BLaER1 (cell line): Measurements from ENCODE around the gene NEURL3.

Experiments
- H3K27ac ChIP-seq: shearing (Covaris generic); formaldehyde crosslinking; 2 replicates; pipeline ENCODE4 v1.8.1; 2022
- H3K27me3 ChIP-seq: shearing (Covaris generic); formaldehyde crosslinking; 2 replicates; pipeline ENCODE4 v1.8.1; 2022
- H3K36me3 ChIP-seq: shearing (Covaris generic); formaldehyde crosslinking; 2 replicates; pipeline ENCODE4 v1.8.1; 2022
- H3K4me1 ChIP-seq: shearing (Covaris generic); formaldehyde crosslinking; 2 replicates; pipeline ENCODE4 v1.8.1; 2022
- H3K4me2 ChIP-seq: shearing (Covaris generic); formaldehyde crosslinking; 2 replicates; pipeline ENCODE4 v1.8.1; 2022
- H3K4me3 ChIP-seq: shearing (Covaris generic); formaldehyde crosslinking; 2 replicates; pipeline ENCODE4 v1.8.1; 2022
- H3K9ac ChIP-seq: shearing (Covaris generic); formaldehyde crosslinking; 2 replicates; pipeline ENCODE4 v1.8.1; 2022
- H3K9me3 ChIP-seq: shearing (Covaris generic); formaldehyde crosslinking; 2 replicates; pipeline ENCODE4 v1.8.1; 2022
- H4K20me1 ChIP-seq: shearing (Covaris generic); formaldehyde crosslinking; 2 replicates; pipeline ENCODE4 v1.8.1; 2022
- Cebpa-rat ChIP-seq: shearing (Covaris generic); IDR thresholded peaks from 2 replicates; pipeline ENCODE4 v1.8.1; 2022

Gene NEURL3

DNA sequence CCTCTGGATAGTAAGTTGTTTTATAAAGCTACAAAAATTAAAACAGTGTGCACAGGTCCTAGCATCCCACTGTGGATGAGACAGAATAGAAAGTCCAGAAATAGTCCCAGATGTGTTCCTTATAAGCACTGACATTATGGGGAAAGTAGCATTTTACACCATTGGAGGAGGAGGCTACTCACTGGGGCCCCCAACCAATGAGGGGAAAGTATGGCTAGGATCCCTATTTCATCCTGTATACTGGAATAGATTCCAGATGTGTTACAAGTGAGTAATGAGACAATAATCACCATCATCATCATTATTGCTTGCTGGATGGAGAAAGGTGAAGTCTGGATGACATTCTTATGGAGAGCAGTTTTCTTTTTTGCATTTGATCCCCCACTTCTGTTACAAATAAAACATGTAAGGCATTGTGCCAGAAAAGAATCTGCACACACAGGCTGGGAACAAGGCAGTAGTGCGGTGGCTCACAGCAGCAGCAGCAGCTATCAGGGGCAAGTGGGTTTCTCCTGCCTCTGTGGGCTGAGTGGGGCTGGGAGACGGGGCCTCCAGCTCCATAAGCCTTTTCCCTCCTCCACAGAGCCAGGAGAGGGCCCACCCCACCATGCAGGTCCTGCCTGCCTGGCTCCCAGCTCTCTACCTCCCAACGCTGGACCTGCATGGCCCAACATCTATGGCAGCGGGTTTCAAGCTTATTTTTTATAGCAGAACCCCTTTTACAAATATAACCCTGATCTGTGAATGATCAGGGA is 36.4 kb upstream of the NEURL3 start:
- H3K9ac ChIP-seq: no peak overlapping the region
- H3K27ac ChIP-seq: no peak overlapping the region
- peaks cover 97% of the 10 kb centered on the region for H4K20me1 ChIP-seq
- peaks cover 71% of the 10 kb centered on the region for H3K4me1 ChIP-seq
- H3K27me3 ChIP-seq: no peaks in the 10 kb centered on the region
- peaks cover 32% of the 10 kb centered on the region for H3K9me3 ChIP-seq
- TF ChIP-seq Cebpa-rat: no peak
- no peak overlapping the region for H3K4me3 ChIP-seq
- H3K36me3 ChIP-seq: peaks cover 70% of the 10 kb centered on the region
- peak overlapping the region; percentile 7; the same call in 1 of the 2 replicates for H3K4me2 ChIP-seq

- Histone ChIP-seq H4K20me1 (peaks cover 82% of the 10 kb centered on the region), H3K36me3 (peaks cover 55% of the 10 kb centered on the region), H3K27me3 (no peaks in the 10 kb centered on the region), H3K4me1 (peaks cover 70% of the 10 kb centered on the region), H3K9me3 (peaks cover 30% of the 10 kb centered on the region), H3K9ac (no peak overlapping the region), H3K4me3 (no peak overlapping the region), H3K27ac (no peak overlapping the region), H3K4me2 (peak overlapping the region; percentile 99; the same call in 1 of the 2 replicates)
- TF ChIP-seq Cebpa-rat: no peak
These were observed 35.0 kb upstream of the NEURL3 start for GRCh38 chr2:96540136-96540535.

DNA sequence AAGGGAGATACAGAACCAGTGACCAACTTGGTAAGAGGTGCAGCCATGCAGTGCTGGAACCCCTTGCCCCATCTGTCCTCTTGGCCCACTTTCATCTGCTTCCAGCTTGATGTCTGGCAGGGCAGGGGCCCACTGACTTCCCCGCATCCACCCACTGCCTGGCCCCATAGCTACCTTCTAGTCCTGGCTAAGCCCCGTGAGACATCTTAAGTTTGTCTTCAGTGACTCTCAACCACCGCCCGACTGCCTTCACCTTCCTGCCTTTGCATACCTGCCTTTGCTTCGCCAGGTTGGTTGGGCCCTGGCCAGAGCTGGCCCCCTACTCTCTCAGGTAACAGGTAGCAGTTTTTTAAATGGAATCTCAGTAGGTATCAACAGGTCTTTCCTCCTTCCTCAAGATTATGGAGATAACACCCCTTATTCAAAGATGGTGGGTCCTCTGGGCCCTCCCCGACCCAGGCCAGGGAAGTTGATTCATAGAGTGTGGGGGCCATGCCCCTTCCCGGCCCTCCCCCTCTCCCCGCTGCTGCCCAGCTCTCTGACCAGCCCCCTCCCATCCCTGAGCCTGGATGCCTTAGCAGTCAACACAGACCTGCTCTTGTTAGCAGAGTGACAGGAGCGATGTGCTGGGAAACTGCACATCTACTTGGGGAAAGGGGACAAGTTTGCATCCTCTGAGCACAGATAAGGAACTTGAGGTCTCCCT is 34.2 kb upstream of the NEURL3 start:
- H4K20me1 ChIP-seq: peaks cover 75% of the 10 kb centered on the region
- H3K36me3 ChIP-seq: peaks cover 48% of the 10 kb centered on the region
- H3K27me3 ChIP-seq: no peaks in the 10 kb centered on the region
- H3K4me2 ChIP-seq: peak overlapping the region; percentile 99
- peaks cover 23% of the 10 kb centered on the region for H3K9me3 ChIP-seq
- H3K27ac ChIP-seq: no peak overlapping the region
- no peak for TF ChIP-seq Cebpa-rat
- peak overlapping the region; percentile 89 for H3K4me3 ChIP-seq
- H3K9ac ChIP-seq: peak overlapping the region; percentile 27; the same call in 1 of the 2 replicates
- peaks cover 76% of the 10 kb centered on the region for H3K4me1 ChIP-seq

GRCh38 chr2:96538487-96539214 is 33.5 kb upstream of the NEURL3 start:
- Histone ChIP-seq H3K9ac (peak overlapping the region; percentile 91), H3K27me3 (no peaks in the 10 kb centered on the region), H3K36me3 (peaks cover 41% of the 10 kb centered on the region), H3K27ac (peak overlapping the region; percentile 92), H3K4me3 (peak overlapping the region; percentile 89), H3K4me2 (peak overlapping the region; percentile 99), H3K9me3 (peaks cover 16% of the 10 kb centered on the region), H4K20me1 (peaks cover 67% of the 10 kb centered on the region), H3K4me1 (peaks cover 83% of the 10 kb centered on the region)
- TF ChIP-seq Cebpa-rat: no peak

- H3K4me3 ChIP-seq: peak overlapping the region; percentile 89
- peaks cover 8% of the 10 kb centered on the region for H3K9me3 ChIP-seq
- peaks cover 33% of the 10 kb centered on the region for H3K36me3 ChIP-seq
- H4K20me1 ChIP-seq: peaks cover 60% of the 10 kb centered on the region
- H3K9ac ChIP-seq: peak overlapping the region; percentile 91
- TF ChIP-seq Cebpa-rat: no peak
- H3K4me1 ChIP-seq: peaks cover 86% of the 10 kb centered on the region
- H3K27me3 ChIP-seq: no peaks in the 10 kb centered on the region
- H3K27ac ChIP-seq: peak overlapping the region; percentile 92
- peak overlapping the region; percentile 99 for H3K4me2 ChIP-seq
These were observed 32.8 kb upstream of the NEURL3 start for GRCh38 chr2:96537734-96538486.

DNA sequence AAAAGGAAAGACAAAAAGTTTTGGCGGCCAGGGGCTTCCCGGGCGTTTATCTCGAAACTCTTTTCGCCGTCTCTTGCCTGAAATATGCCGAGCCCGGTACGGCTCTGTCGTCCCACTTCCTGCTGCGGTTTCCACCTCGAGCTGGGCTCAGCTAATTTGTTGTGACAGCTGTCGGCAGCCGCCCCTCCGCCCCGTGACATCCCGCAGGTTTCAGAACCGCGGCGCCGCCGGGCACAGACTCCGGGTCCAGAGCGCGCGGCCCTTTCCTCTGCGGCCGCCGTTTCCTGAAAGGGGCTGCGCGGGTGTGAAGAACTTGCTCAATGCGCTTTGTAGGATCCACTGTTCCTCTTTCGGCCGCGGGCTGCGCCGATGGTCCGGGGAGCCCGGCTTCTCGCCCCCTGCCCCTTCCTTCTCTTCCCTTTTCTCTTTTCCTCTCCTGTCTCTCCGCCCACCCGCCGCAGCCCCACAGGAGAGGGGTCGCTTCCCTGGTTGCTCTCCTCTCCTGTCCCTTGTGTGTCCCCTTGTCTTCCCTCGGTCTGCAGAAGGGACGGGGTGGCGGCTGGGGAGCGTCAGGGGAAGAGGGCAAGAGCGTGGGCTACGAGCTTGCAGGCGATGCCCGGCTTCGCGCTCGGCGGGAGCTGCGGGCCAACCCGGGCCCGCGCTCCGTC is 32.0 kb upstream of the NEURL3 start:
- Histone ChIP-seq H3K4me1 (peaks cover 86% of the 10 kb centered on the region), H3K4me2 (peak overlapping the region; percentile 99), H3K9me3 (peaks cover 1% of the 10 kb centered on the region; the same call in 1 of the 2 replicates), H3K27me3 (no peaks in the 10 kb centered on the region), H4K20me1 (peaks cover 53% of the 10 kb centered on the region), H3K36me3 (peaks cover 26% of the 10 kb centered on the region), H3K27ac (peak overlapping the region; percentile 92), H3K4me3 (peak overlapping the region; percentile 89), H3K9ac (peak overlapping the region; percentile 91)
- TF ChIP-seq Cebpa-rat: no peak

DNA sequence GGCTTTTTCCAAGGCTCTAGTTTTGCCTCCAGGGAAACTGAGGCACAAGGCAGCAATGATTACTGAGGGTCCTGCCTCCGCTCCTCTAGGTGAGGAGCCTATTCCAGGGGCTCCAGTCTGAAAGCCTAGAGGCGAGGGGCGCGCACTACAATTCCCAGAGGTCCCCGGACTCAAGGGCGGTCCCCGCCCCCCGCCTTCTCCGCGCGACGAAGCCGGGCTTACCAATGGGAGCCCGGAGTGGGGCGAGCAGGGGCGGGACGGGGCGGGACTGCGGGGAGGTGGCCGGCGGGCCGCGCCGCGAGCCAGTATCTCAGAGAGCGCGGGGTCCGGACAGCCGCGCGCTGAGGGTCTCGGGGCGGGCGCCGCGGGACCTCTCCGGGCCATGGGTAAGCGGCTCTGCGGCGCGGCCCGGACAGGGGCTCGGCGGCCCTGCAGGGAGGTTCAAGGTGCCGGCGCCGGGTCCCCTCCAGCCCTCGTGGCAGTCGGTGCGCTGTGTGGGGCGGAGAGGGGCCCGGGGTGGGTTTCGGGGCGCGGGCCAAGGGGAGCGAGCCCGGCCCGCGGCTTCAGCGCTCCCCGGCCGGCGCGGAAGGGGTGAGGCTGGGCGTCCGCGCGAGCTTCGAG is 31.4 kb upstream of the NEURL3 start, which contains the start of gene ARID5A:
Gene ARID5A, plus strand, starts transcription at position 308 of the 621 bp plus-strand sequence. Its CDS starts 75 bp downstream, at position 383.
- peaks cover 86% of the 10 kb centered on the region for H3K4me1 ChIP-seq
- peak within 1 kb of the TSS; percentile 92 for H3K27ac ChIP-seq

GRCh38 chr2:96535331-96535730 is 30.2 kb upstream of the NEURL3 start:
- Histone ChIP-seq H4K20me1 (peaks cover 34% of the 10 kb centered on the region), H3K9me3 (no peaks in the 10 kb centered on the region), H3K4me3 (no peak overlapping the region), H3K36me3 (peaks cover 7% of the 10 kb centered on the region), H3K4me2 (peak overlapping the region; percentile 99), H3K4me1 (peaks cover 90% of the 10 kb centered on the region), H3K27me3 (no peaks in the 10 kb centered on the region), H3K9ac (no peak overlapping the region), H3K27ac (0 out of 2 replicates have a peak overlapping the region, but pooled peaks have one; percentile 92)
- TF ChIP-seq Cebpa-rat: no peak

More for the DNA sequence above, 31.4 kb upstream of the NEURL3 start, which contains the start of gene ARID5A:
- H3K36me3 ChIP-seq: peaks cover 20% of the 10 kb centered on the region
- H3K27me3 ChIP-seq: no peaks in the 10 kb centered on the region
- peak within 1 kb of the TSS; percentile 99 for H3K4me2 ChIP-seq
- no peaks in the 10 kb centered on the region for H3K9me3 ChIP-seq
- peak within 1 kb of the TSS; percentile 89 for H3K4me3 ChIP-seq
- peaks cover 47% of the 10 kb centered on the region for H4K20me1 ChIP-seq
- TF ChIP-seq Cebpa-rat: no peak
- H3K9ac ChIP-seq: peak within 1 kb of the TSS; percentile 91
